OCI-LY3 (cell line): ENCODE results near the gene CITED2.

Experiments
- CTCF ChIP-seq: fragments of 200-600, 300-600 bp; sonication (generic); IDR thresholded peaks from 2 replicates; pipeline ENCODE4 v1.5.1; 2014; ENCODE audit warnings: antibody characterized with exemption, low read length, low read depth
- EZH2phosphoT487 ChIP-seq: fragments of 200-600 bp; shearing (Covaris generic); IDR thresholded peaks from 2 replicates; pipeline ENCODE4 v1.6.1; 2018; ENCODE audit warnings: antibody characterized with exemption, mixed run types, low read depth

- TF ChIP-seq CTCF, result no peak
- no peak for TF ChIP-seq EZH2phosphoT487
Measured at GRCh38 chr6:139374357-139375225, at the start of gene CITED2.
